Nephron (organoid): ENCODE data around the gene C12orf76.

Source experiments
- H3K27ac Mint-ChIP-seq, 3 experiments: 2 replicates each; pipeline ENCODE4 v1.8.0; 2020; ENCODE audit warnings: mixed read lengths in 3 of 3, mild to moderate bottlenecking in 2 of 3, moderate library complexity in 1 of 3
- H3K27me3 Mint-ChIP-seq: 2 replicates; pipeline ENCODE4 v1.8.0; 2021; ENCODE audit warnings: low read depth, mild to moderate bottlenecking, moderate library complexity, mixed read lengths
- H3K36me3 Mint-ChIP-seq: 2 replicates; pipeline ENCODE4 v1.8.0; 2020; ENCODE audit warnings: low read depth, mixed read lengths
- H3K4me1 Mint-ChIP-seq: 2 replicates; pipeline ENCODE4 v1.8.0; 2020; ENCODE audit warnings: mixed read lengths
- H3K4me3 Mint-ChIP-seq, 3 experiments: 2 replicates each; pipeline ENCODE4 v1.8.0; 2020; ENCODE audit warnings: mild to moderate bottlenecking in 3 of 3, mixed read lengths in 3 of 3, moderate library complexity in 2 of 3
- H3K9me3 Mint-ChIP-seq: 2 replicates; pipeline ENCODE4 v1.8.0; 2020; ENCODE audit warnings: mixed read lengths
- TF ChIP-seq, protein P1 (sequence below), 3 experiments: fragments of 200-600 bp; sonication (generic); IDR thresholded peaks; one replicate each; pipeline ENCODE4 v1.5.0; 2021; ENCODE audit warnings: antibody characterized with exemption in 3 of 3; ENCODE audit not compliant: unreplicated experiment in 3 of 3

The C12orf76 gene

DNA sequence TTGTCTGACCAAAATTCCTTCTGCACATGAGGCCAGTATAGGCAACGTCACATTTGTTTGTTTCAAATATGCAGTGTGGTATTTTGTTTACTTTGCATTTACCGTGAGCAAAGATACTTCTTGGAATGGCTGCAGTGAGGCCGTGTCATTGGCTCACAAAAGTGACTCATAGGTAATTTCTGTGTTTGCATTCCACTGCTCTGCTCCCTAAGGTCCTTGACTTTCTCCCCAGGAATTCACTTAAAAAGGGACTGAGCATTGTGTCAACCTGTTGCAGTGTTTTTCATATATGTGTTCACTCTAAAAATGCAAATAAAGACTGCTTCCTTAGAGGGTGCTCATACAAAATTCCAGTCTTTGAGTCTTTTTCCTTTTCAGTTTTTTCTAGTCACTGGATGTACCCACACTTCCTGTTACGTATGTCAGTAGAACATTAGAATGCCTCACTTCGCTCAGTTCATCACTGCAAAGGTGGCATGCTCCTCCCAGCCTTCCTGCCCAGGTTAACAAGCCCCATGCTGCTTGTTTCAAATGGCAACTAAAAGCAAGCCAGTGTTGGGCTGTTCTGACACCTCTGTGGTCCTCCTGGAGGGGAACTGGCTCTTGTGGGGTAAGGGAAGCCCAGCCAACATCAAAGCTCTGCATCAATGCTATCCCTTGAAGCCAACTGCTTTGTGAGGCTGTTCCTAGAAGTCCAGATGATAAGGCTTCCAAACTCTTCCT is 9.1 kb downstream of the C12orf76 start:
- Mint-ChIP-seq H3K4me3 (no peak overlapping the region), H3K9me3 (no peaks in the 10 kb centered on the region), H3K27ac (peak overlapping the region in 2 of 3 experiments; percentile 9 to 61), H3K4me1 (peaks cover 23% of the 10 kb centered on the region), H3K27me3 (no peaks in the 10 kb centered on the region), H3K36me3 (peaks cover 43% of the 10 kb centered on the region)
- TF ChIP-seq, protein P1, sequence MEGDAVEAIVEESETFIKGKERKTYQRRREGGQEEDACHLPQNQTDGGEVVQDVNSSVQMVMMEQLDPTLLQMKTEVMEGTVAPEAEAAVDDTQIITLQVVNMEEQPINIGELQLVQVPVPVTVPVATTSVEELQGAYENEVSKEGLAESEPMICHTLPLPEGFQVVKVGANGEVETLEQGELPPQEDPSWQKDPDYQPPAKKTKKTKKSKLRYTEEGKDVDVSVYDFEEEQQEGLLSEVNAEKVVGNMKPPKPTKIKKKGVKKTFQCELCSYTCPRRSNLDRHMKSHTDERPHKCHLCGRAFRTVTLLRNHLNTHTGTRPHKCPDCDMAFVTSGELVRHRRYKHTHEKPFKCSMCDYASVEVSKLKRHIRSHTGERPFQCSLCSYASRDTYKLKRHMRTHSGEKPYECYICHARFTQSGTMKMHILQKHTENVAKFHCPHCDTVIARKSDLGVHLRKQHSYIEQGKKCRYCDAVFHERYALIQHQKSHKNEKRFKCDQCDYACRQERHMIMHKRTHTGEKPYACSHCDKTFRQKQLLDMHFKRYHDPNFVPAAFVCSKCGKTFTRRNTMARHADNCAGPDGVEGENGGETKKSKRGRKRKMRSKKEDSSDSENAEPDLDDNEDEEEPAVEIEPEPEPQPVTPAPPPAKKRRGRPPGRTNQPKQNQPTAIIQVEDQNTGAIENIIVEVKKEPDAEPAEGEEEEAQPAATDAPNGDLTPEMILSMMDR (IDR thresholded peaks at IDR 0.05; ENCODE audit: unreplicated experiment in 3 of 3), result no peak

DNA sequence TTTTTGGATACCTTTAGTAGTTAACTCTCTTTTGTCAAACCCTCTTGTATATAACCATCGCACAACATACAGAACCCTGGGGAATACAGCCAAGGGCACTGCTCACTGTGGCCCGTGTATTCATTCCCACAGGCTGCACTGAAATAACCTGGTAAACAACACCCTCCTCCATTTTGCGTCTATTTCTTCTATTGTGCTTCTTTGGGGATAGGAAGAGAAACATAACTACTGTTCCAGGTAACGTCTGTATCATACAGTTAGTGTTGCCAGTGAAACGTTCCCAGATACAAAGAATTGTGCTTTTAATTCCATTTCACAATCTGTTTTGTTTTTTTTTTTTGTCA is 9.6 kb downstream of the C12orf76 start:
- H3K4me3 Mint-ChIP-seq, result no peak overlapping the region
- H3K27ac Mint-ChIP-seq, result peak overlapping the region in 2 of 3 experiments; percentile 9 to 61
- no peaks in the 10 kb centered on the region for H3K27me3 Mint-ChIP-seq
- H3K4me1 Mint-ChIP-seq, result peaks cover 23% of the 10 kb centered on the region
- peaks cover 47% of the 10 kb centered on the region for H3K36me3 Mint-ChIP-seq
- no peaks in the 10 kb centered on the region for H3K9me3 Mint-ChIP-seq
- TF ChIP-seq, protein P1 (IDR thresholded peaks at IDR 0.05; ENCODE audit: unreplicated experiment in 3 of 3), result no peak

DNA sequence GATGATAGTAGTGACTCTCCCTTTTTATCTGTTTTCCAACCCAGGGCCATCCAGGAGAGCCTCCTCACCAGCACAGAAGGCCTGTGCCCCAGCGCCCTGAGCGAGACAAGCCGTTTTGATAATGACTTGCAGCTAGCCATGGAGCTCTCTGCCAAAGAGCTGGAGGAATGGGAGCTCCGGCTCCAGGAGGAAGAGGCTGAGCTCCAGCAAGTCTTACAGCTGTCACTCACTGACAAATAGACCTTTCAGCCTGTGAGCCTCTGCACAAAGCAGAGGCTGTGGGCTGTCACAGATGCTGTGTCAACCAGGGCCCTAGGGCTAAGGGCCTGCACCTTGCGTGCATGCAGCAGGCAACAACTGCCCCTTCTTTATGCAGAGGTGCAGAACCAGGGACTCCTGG is 11.0 kb downstream of the C12orf76 start:
- no peaks in the 10 kb centered on the region for H3K27me3 Mint-ChIP-seq
- H3K4me3 Mint-ChIP-seq, result no peak overlapping the region
- no peaks in the 10 kb centered on the region for H3K9me3 Mint-ChIP-seq
- peaks cover 12% of the 10 kb centered on the region for H3K4me1 Mint-ChIP-seq
- TF ChIP-seq, protein P1 (IDR thresholded peaks at IDR 0.05; ENCODE audit: unreplicated experiment in 3 of 3), result no peak
- H3K27ac Mint-ChIP-seq, result no peak overlapping the region
- H3K36me3 Mint-ChIP-seq, result peaks cover 51% of the 10 kb centered on the region

DNA sequence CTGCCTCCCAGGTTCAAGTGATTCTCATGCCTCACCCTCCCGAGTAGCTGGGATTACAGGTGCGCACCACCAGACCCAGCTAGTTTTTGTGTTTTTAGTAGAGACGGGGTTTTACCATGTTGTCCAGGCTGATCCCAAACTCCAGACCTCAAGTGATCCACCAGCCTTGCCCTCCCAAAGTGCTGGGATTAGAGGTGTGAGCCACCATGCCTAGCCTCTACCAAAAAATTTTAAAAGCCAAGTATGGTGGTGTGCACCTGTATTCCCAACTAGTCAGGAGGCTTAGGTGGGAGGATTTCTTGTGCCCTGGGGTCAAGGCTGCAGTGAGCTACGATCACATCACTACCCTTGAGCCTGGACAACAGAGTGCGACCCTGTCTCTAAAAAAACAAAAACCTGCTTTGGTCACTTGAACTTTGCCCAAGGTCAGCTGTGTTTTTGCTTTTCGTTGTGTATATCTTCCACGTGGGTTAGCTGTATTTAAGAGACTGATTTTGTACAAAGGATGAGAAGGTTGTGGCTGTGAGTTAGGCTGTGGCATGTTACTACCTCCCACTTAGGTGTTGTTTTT is 12.7 kb downstream of the C12orf76 start:
- H3K36me3 Mint-ChIP-seq, result peaks cover 49% of the 10 kb centered on the region
- no peaks in the 10 kb centered on the region for H3K4me1 Mint-ChIP-seq
- no peaks in the 10 kb centered on the region for H3K9me3 Mint-ChIP-seq
- H3K4me3 Mint-ChIP-seq, result no peak overlapping the region
- TF ChIP-seq, protein P1 (IDR thresholded peaks at IDR 0.05; ENCODE audit: unreplicated experiment in 3 of 3), result no peak
- H3K27me3 Mint-ChIP-seq, result no peaks in the 10 kb centered on the region
- H3K27ac Mint-ChIP-seq, result no peak overlapping the region

DNA sequence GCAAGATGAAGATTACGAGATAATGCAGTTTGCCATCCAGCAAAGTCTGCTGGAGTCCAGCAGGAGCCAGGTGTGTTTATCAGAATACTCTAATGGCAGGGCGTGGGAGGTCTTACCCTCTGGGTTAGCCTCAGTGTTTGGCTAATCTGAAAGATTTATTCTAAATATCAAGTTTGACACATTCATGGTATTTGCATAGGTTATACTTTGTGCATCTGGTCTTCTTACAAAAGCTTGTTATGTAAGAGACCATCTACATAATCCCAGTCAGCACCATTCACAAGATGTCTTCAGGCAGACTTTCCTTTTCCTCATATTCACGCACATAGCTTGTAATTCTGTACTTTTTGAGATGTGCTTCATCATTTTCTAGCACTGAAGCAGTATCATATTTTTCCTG is 14.4 kb downstream of the C12orf76 start:
- H3K9me3 Mint-ChIP-seq, result no peaks in the 10 kb centered on the region
- H3K4me3 Mint-ChIP-seq, result no peak overlapping the region
- H3K27ac Mint-ChIP-seq, result no peak overlapping the region
- TF ChIP-seq, protein P1 (IDR thresholded peaks at IDR 0.05; ENCODE audit: unreplicated experiment in 3 of 3), result no peak
- H3K36me3 Mint-ChIP-seq, result peaks cover 60% of the 10 kb centered on the region
- H3K4me1 Mint-ChIP-seq, result no peaks in the 10 kb centered on the region
- H3K27me3 Mint-ChIP-seq, result no peaks in the 10 kb centered on the region

DNA sequence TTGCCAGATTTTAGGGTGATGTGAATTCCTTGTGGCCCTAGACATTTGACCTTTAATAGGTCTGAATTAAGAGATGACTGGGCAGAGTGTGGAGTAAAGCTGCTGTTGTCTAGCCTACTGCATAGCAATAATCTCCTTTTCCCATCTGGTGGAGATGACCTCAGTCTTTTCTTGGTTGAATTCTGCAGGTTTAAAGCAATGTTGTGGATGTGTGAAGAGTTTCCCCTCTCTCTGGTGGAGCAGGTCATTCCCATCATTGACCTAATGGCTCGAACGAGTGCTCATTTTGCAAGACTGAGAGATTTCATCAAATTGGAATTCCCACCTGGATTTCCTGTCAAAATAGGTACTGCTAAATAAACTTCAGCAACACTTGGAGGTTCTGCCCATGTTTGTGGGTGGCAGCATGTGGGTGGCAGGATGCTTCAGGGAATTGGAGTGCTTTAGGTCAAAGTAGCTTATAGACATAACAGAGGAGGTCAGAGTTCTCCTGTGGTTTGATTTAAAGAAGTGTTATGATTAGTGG is 19.0 kb downstream of the C12orf76 start:
- TF ChIP-seq, protein P1 (IDR thresholded peaks at IDR 0.05; ENCODE audit: unreplicated experiment in 3 of 3), result no peak
- H3K27me3 Mint-ChIP-seq, result no peaks in the 10 kb centered on the region
- H3K4me3 Mint-ChIP-seq, result no peak overlapping the region
- H3K27ac Mint-ChIP-seq, result no peak overlapping the region
- peaks cover 6% of the 10 kb centered on the region for H3K4me1 Mint-ChIP-seq
- H3K36me3 Mint-ChIP-seq, result peaks cover 57% of the 10 kb centered on the region
- H3K9me3 Mint-ChIP-seq, result no peaks in the 10 kb centered on the region
